Measurements from ENCODE around the gene DNAJB2.
"Not testable (repeated sequence)": the region's sequence is repeated elsewhere in the genome, so short reads cannot be mapped to it uniquely, and the experiment has no call there.

The DNAJB2 gene

GRCh38 chr2:219284501-219285372, 5.6 kb downstream of the DNAJB2 start:
- no peak for DNase-seq (ENCODE audit: low read depth in 3 of 3)

GRCh38 chr2:219285373-219285735, 6.2 kb downstream of the DNAJB2 start:
- no peak for DNase-seq (ENCODE audit: low read depth in 3 of 3)

GRCh38 chr2:219285894-219286425, 6.8 kb downstream of the DNAJB2 start:
- no peak for DNase-seq (ENCODE audit: low read depth in 3 of 3)

- no peak for DNase-seq (ENCODE audit: low read depth in 3 of 3)
These were observed 7.4 kb downstream of the DNAJB2 start for GRCh38 chr2:219286436-219287115.

- not testable (repeated sequence) for DNase-seq (ENCODE audit: low read depth in 3 of 3)
These were observed 7.9 kb downstream of the DNAJB2 start for GRCh38 chr2:219287116-219287440.

GRCh38 chr2:219287580-219288265, 8.6 kb downstream of the DNAJB2 start:
- DNase-seq (ENCODE audit: low read depth in 3 of 3), result no peak

- DNase-seq (ENCODE audit: low read depth in 3 of 3), result no peak
These were observed 10.0 kb downstream of the DNAJB2 start for GRCh38 chr2:219289195-219289536.

GRCh38 chr2:219289537-219290361, 10.6 kb downstream of the DNAJB2 start:
- no peak for DNase-seq (ENCODE audit: low read depth in 3 of 3)

- DNase-seq (ENCODE audit: low read depth in 3 of 3), result no peak
These were observed 11.4 kb downstream of the DNAJB2 start for GRCh38 chr2:219290381-219291171.

- DNase-seq (ENCODE audit: low read depth in 3 of 3), result no peak
These were observed 12.2 kb downstream of the DNAJB2 start for GRCh38 chr2:219291394-219291793.

- no peak for DNase-seq (ENCODE audit: low read depth in 3 of 3)
These were observed 12.8 kb downstream of the DNAJB2 start for GRCh38 chr2:219291910-219292490.

- DNase-seq (ENCODE audit: low read depth in 3 of 3), result no peak
These were observed 13.4 kb downstream of the DNAJB2 start for GRCh38 chr2:219292616-219293015.

GRCh38 chr2:219293736-219294231, 14.6 kb downstream of the DNAJB2 start:
- no peak for DNase-seq (ENCODE audit: low read depth in 3 of 3)

GRCh38 chr2:219294356-219295351, 15.5 kb downstream of the DNAJB2 start:
- DNase-seq (ENCODE audit: low read depth in 3 of 3), result peak; percentile 78 to 89 (median 81)

GRCh38 chr2:219296142-219296541, 17.0 kb downstream of the DNAJB2 start:
- DNase-seq (ENCODE audit: low read depth in 3 of 3), result no peak

GRCh38 chr2:219296631-219297391, 17.6 kb downstream of the DNAJB2 start:
- DNase-seq (ENCODE audit: low read depth in 3 of 3), result no peak

GRCh38 chr2:219297766-219298456, 18.7 kb downstream of the DNAJB2 start:
- DNase-seq (ENCODE audit: low read depth in 3 of 3), result no peak

Data from stimulated activated CD4-positive, alpha-beta T cell treated with anti-CD3 and anti-CD28 coated beads, TNF-alpha, amount 100 ng/mL, for 24 hours (primary cell).